DOHH2 (cell line): ENCODE results near the gene RNF125.

ENCODE experiments used
- H3F3A ChIP-seq: fragments of 200-600 bp; sonication (generic), shearing (Covaris generic); 2 replicates; pipeline ENCODE4 v1.6.0; 2016; ENCODE audit warnings: antibody characterized with exemption, mild to moderate bottlenecking; ENCODE audit not compliant: control insufficient read depth, insufficient read depth
- H3K27ac ChIP-seq: fragments of 200-600 bp; sonication (generic); 2 replicates; pipeline ENCODE4 v1.5.1; 2014; ENCODE audit warnings: low read depth, mild to moderate bottlenecking, low read length, moderate library complexity
- H3K27me3 ChIP-seq: fragments of 200-600 bp; sonication (generic); 2 replicates; pipeline ENCODE4 v1.6.1; 2014; ENCODE audit warnings: mild to moderate bottlenecking, low read length, mixed read lengths; ENCODE audit not compliant: control insufficient read depth
- H3K36me3 ChIP-seq: fragments of 200-600 bp; sonication (generic); 2 replicates; pipeline ENCODE4 v1.6.1; 2014; ENCODE audit warnings: mild to moderate bottlenecking, low read length, moderate library complexity, mixed read lengths; ENCODE audit not compliant: control insufficient read depth
- H3K4me1 ChIP-seq: fragments of 200-600 bp; sonication (generic); 2 replicates; pipeline ENCODE4 v1.6.1; 2014; ENCODE audit warnings: mild to moderate bottlenecking, low read length, mixed read lengths; ENCODE audit not compliant: control insufficient read depth
- H3K4me2 ChIP-seq: fragments of 200-600 bp; sonication (generic); 2 replicates; pipeline ENCODE4 v1.6.0; 2014; ENCODE audit warnings: mild to moderate bottlenecking, low read length, moderate library complexity
- H3K4me3 ChIP-seq: fragments of 200-600 bp; sonication (generic); 2 replicates; pipeline ENCODE4 v1.5.1; 2014; ENCODE audit warnings: mild to moderate bottlenecking, low read length, mixed read lengths
- H3K79me2 ChIP-seq: fragments of 200-600 bp; sonication (generic); 2 replicates; pipeline ENCODE4 v1.6.1; 2014; ENCODE audit warnings: mild to moderate bottlenecking, low read length, mixed read lengths; ENCODE audit not compliant: control insufficient read depth
- H3K9me2 ChIP-seq: fragments of 200-600 bp; sonication (generic); replicated peaks from 2 replicates; pipeline ENCODE4 v1.6.1; 2014; ENCODE audit warnings: mild to moderate bottlenecking, low read length, mixed read lengths; ENCODE audit not compliant: control insufficient read depth
- H3K9me3 ChIP-seq: fragments of 200-600 bp; sonication (generic); 2 replicates; pipeline ENCODE4 v1.6.1; 2014; ENCODE audit warnings: antibody characterized with exemption, low read length, mixed read lengths; ENCODE audit not compliant: control insufficient read depth, insufficient read depth
- H4K20me1 ChIP-seq: fragments of 200-600 bp; sonication (generic); 2 replicates; pipeline ENCODE4 v1.6.0; 2014; ENCODE audit warnings: low read depth, mild to moderate bottlenecking, antibody characterized with exemption, low read length, moderate library complexity; ENCODE audit not compliant: control insufficient read depth, insufficient read depth
- CTCF ChIP-seq: fragments of 200-600 bp; sonication (generic); IDR thresholded peaks from one replicate; pipeline ENCODE4 v1.5.1; 2014; ENCODE audit warnings: antibody characterized with exemption, mild to moderate bottlenecking, low read depth, low read length; ENCODE audit not compliant: poor library complexity, severe bottlenecking
- EZH2phosphoT487 ChIP-seq: fragments of 200-600 bp; sonication (generic); IDR thresholded peaks from 2 replicates; pipeline ENCODE4 v1.6.1; 2017; ENCODE audit warnings: borderline replicate concordance, mild to moderate bottlenecking, antibody characterized with exemption, low read length, moderate library complexity, mixed read lengths

RNF125 gene

GRCh38 chr18:31976242-31976641 lies 42.4 kb upstream of the RNF125 start:
- no peaks in the 10 kb centered on the region for H3K4me1 ChIP-seq
- H3K27me3 ChIP-seq = no peaks in the 10 kb centered on the region
- H3K36me3 ChIP-seq = no peaks in the 10 kb centered on the region
- H3K4me3 ChIP-seq = no peak overlapping the region
- H3K9me2 ChIP-seq = no peaks in the 10 kb centered on the region
- H3K79me2 ChIP-seq = no peaks in the 10 kb centered on the region
- TF ChIP-seq EZH2phosphoT487 (no peak), CTCF (no peak)
- H3K9me3 ChIP-seq = peaks cover 14% of the 10 kb centered on the region; the same call in 1 of the 2 replicates
- H3K4me2 ChIP-seq = no peak overlapping the region
- no peak overlapping the region for H3K27ac ChIP-seq
- H4K20me1 ChIP-seq = no peaks in the 10 kb centered on the region
- no peaks in the 10 kb centered on the region for H3F3A ChIP-seq

DNA sequence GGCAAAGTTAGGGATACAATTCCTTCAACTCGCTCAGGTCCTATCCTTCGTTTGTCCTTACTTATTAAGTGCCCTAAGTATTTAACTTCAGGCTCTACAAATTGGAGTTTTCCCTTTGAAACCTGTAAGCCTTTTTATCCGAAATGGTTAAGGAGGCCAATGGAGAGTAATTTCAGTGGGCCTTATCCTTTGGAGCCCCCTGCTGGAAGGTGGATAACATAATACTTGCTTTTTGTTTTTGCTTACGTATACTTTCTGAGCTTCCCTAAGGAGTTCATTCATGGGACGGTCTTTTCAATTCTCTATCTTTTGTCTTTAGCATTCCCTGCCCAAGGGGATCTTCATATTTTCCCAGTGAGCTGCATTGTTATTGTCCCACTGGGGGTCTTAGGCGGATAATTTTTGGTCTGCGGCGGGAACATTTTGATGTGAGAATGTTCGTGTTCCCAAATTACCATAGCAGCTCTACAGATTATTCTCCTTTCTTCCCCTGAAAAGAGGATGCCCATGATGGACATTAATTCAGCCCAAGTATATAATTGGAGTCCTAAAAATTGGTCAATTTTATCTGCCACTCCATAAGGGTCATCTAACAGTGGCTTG lies 41.3 kb upstream of the RNF125 start:
- Histone ChIP-seq H3K9me3 (peaks cover 14% of the 10 kb centered on the region; the same call in 1 of the 2 replicates), H3K27ac (no peak overlapping the region), H3K4me2 (no peak overlapping the region), H3K4me3 (no peak overlapping the region), H3K36me3 (no peaks in the 10 kb centered on the region), H3K79me2 (no peaks in the 10 kb centered on the region), H3K9me2 (no peaks in the 10 kb centered on the region), H3K27me3 (no peaks in the 10 kb centered on the region), H4K20me1 (no peaks in the 10 kb centered on the region), H3F3A (no peaks in the 10 kb centered on the region), H3K4me1 (no peaks in the 10 kb centered on the region)
- TF ChIP-seq CTCF (peak; percentile 70), EZH2phosphoT487 (no peak)

DNA sequence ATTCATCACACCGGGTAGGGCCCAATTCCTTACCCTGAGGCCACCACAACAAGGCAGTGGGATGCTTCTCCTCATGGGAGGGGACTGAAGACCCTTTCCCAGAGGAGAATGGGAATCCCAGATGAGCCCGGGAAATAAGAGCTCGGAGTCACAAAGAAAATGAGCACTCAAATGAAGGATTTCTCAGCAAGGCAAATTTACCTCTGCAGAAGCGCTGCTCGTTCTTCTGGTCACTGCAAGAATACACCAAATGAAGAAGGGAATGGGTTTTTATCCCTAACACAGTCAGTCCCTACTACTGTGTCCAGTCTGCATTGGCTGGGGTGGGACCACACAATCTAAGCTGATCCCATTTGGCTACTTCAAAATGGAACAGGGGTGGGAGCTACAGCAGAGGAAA lies 40.0 kb upstream of the RNF125 start:
- Histone ChIP-seq H3K36me3 (no peaks in the 10 kb centered on the region), H3K4me2 (no peak overlapping the region), H3K27me3 (no peaks in the 10 kb centered on the region), H3K79me2 (no peaks in the 10 kb centered on the region), H3K9me2 (no peaks in the 10 kb centered on the region), H3K27ac (no peak overlapping the region), H3K4me1 (no peaks in the 10 kb centered on the region), H3K9me3 (peaks cover 13% of the 10 kb centered on the region; the same call in 1 of the 2 replicates), H4K20me1 (no peaks in the 10 kb centered on the region), H3F3A (no peaks in the 10 kb centered on the region), H3K4me3 (no peak overlapping the region)
- TF ChIP-seq CTCF (no peak), EZH2phosphoT487 (no peak)

DNA sequence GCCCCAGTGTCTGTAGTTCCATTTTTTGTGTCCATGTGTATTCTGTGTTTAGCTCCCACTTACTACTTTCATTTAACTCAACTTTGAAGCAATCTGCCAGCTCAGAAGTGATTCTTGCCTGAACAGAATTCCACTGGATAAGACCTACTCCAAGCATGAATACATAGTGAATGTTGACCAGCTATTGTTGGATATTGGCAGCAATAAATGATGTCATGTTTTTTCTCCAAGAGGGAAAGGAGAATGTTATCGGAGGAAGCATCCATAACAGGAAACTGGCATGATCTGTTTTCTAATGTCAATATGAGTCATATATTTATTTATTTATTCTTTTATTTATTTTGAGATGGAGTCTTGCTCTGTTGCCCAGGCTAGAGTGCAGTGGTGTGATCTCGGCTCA lies 38.9 kb upstream of the RNF125 start:
- H3K4me3 ChIP-seq = no peak overlapping the region
- H3K4me1 ChIP-seq = no peaks in the 10 kb centered on the region
- no peak overlapping the region for H3K4me2 ChIP-seq
- TF ChIP-seq EZH2phosphoT487 (no peak), CTCF (no peak)
- no peaks in the 10 kb centered on the region for H3K79me2 ChIP-seq
- no peaks in the 10 kb centered on the region for H3K27me3 ChIP-seq
- no peaks in the 10 kb centered on the region for H4K20me1 ChIP-seq
- H3K27ac ChIP-seq = no peak overlapping the region
- no peaks in the 10 kb centered on the region for H3F3A ChIP-seq
- no peaks in the 10 kb centered on the region for H3K9me2 ChIP-seq
- no peaks in the 10 kb centered on the region for H3K36me3 ChIP-seq
- H3K9me3 ChIP-seq = 0 out of 2 replicates have a peak, but pooled peaks cover 2% of the 10 kb centered on the region
